UCSD-AML1 (cell line): ENCODE results near the gene CRYGN.

Source experiments
- DNase-seq: peaks from one replicate; lab custom pipeline; 2025; ENCODE audit not compliant: unreplicated experiment; lab: John Stamatoyannopoulos, UW

The CRYGN gene

GRCh38 chr7:151427705-151428377, 12.1 kb downstream of the CRYGN start:
- DNase-seq = no peak

DNA sequence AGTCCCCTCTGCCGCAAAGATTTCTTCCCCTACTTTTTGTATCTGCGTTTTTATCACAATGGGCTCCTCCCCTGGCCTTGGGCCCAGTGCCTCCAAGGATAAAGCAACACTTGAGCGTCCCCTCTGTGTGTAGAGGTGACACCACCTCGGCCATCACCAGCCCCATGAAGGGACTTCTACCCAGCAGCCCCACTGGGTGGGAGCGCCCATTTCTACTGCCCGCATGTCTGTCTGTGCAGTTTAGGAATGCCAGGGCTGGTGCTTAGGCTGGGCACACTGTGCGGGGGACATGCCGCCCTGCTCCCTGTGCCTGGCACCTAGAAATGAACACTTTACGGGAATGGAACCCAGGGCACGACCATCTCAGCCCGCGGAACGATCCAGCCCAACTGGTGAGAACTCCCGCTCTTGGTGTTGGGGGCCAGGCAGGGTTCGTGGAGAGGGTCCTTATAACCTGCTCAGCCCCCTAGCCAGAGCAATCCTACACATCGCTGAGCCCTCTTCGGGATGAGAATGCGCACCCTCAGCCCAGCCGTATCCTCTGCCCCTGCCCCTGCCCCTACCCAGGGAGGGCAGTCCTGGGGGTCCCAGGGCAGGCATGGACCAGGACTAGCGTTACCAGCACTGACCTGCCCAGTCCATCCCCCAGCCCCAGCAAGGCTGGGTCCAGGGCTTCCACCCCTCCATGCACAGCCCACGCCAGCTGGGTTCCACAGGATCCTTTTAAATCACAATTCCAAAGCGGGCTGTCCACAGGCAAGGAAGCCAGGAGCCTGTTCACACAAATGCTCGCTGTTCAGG, 12.8 kb downstream of the CRYGN start:
- no peak for DNase-seq

GRCh38 chr7:151426441-151426903, 13.5 kb downstream of the CRYGN start:
- no peak for DNase-seq

DNA sequence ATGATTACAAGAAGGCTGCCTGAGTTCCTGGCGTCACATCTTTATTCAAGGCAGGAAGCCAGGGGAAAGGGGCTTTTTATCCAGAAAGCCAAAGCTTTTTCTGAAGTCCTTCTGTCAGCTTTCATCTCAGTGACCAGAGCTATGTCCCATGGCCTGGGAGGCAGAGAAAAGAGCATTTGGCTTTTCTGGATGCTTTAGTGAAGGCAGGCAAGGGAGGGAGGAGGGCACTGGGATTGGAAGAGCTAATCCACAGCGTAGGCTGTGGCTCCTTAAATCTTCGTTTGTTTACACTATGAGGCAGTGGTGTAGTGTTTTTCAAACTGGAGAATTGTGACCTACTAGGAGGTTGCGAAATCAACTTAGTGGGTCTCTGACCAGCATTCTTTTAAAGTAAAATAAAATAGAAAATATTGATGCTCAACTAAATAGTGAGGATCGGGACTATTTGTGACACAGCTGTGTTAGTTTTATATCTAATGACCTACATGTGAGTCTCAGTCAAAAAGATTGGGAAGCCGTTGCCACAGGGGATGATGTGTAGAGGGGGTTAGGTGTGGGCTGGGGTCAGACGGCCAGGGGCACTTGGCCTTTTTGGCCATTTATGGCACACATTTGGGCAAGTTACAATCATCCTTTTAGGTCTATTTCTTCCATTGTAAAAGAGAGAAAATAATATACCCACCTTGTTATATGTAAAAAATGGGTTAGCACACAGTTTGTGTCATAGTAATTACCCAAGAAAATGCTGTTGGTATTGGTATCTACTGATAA, 14.1 kb downstream of the CRYGN start:
- no peak for DNase-seq

DNA sequence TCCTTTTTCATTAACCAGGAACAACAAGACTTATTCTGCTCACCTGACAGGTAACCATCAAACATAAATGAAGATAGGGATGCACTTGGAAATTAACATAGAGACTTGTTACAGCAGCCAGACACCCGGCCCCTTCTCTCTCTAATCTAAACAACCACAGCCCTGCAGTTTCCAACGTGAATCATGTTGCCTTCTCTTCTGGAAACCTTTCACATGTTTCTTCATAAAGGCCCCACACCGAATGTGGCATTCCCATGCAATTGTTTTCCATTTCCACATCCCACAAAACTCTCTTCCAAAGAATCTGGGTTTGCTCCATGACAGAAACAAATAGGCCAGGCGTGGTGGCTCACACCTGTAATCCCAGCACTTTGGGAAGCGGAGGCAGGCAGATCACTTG, 15.1 kb downstream of the CRYGN start:
- no peak for DNase-seq

DNA sequence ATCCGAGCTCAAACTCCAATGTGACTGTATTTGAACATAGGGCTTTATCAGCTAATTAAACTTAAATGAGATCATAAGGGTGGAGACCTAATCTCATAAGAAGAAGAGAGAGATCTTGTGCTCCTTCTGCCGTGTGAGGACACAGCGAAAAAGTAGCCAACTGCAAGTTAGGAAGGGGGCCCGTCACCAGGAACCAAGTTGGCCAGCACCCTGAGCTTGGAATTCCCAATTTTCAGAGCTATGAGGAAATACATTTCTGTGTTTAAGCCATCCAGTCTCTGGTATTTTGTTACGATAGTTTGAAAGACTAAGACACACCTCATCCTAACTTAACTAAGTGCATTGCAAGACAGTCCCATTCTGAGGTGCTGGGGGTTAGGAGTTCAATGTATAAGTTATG, 16.0 kb downstream of the CRYGN start:
- DNase-seq = no peak

GRCh38 chr7:151423226-151423625, 16.7 kb downstream of the CRYGN start:
- no peak for DNase-seq

- no peak for DNase-seq
These were observed 17.7 kb downstream of the CRYGN start for GRCh38 chr7:151422212-151422611.

GRCh38 chr7:151420144-151420543, 19.8 kb downstream of the CRYGN start:
- DNase-seq = no peak

- DNase-seq = no peak
These were observed 23.0 kb downstream of the CRYGN start for GRCh38 chr7:151416941-151417315.

DNA sequence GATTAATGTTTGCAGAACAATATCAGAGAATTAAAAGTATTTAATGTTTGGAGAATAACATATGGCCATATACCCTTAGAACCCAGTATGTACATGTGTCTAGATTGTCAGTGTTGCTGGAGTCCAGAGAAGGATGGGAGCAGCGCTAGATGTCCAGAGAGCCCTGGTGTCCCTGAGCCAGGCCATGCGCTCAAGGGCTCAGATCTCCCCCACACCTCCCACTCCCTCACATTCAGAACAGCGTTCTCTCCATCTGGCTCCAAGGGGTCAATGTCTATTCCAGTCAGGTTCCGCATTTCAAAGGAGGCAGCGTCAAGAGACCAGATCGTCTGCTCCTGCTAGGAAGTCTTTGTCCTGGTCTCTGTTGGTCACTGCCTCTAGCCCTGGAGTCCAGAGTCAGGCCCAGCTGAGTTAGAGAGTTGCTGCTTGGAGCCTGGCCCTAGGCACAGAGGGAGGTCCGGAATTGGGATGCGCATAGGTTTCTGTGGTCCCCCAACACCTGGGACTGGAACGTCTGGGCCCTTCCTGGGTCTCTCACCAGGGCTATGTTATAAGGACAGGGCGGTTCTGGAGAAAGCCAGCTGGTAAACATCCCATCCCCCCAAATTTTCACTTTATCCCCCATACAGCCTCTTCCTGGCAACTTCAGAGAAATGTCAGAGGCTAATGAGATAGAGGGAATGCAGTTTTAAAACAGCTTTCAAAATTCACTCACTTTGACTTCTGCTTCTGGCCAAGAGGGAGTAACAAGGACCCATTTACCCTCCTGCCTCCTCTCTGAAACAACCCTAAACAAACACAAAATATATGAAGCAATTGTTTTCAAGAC, 23.6 kb downstream of the CRYGN start:
- no peak for DNase-seq

- no peak for DNase-seq
These were observed 24.4 kb downstream of the CRYGN start for GRCh38 chr7:151415375-151416105.

GRCh38 chr7:151413241-151413640, 26.7 kb downstream of the CRYGN start:
- DNase-seq = no peak

GRCh38 chr7:151412318-151412717, 27.6 kb downstream of the CRYGN start:
- DNase-seq = no peak

GRCh38 chr7:151411551-151411950, 28.4 kb downstream of the CRYGN start:
- peak; percentile 30 for DNase-seq

DNA sequence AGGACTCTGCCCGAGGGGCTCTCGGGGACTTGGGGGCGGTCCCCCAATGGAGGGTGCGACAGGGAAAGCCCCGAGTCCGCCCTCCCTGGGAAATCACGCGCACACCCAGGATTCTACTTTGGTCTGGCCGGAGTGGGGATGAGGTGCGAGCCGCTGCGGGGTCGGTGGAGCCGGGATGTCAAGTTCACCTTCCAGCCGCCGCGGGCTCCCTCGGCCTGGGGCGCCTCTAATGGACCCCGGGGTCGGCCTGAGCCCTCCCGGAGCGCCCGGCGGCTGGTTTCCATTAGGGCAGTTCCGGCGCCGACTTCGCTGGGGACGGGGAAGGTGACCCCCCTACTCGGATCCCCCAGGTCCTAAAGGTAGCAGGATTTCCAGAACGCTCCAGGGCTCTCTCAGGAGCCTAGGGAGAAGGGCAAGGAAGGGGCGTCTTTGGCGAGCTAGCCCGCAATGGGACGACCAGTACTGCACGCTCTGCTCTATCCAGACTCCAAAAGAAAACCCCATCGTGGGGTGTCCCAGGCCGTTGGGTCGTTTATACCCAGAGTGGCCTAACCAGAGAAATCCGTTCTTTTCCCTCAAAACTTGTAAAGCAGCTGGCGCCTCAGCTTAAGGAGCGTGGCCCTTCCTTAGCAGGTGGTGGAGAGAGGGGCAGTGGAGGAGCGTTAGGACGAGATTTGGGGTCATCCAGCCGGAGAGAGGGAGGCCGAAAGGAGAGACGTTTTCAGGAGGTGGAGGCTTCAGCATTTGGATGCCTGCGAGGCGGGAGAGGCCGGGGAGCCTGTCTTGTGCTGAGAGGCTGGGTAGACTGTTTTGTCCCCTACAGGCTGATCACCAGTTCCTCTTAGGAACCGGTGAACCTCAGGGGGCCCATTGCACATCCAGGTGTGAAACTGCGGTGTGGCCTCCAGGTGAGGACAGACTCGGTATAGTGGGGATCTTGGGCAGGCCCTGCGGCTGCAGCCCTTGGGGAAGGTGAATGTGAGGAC, 29.2 kb downstream of the CRYGN start:
- no peak for DNase-seq

DNA sequence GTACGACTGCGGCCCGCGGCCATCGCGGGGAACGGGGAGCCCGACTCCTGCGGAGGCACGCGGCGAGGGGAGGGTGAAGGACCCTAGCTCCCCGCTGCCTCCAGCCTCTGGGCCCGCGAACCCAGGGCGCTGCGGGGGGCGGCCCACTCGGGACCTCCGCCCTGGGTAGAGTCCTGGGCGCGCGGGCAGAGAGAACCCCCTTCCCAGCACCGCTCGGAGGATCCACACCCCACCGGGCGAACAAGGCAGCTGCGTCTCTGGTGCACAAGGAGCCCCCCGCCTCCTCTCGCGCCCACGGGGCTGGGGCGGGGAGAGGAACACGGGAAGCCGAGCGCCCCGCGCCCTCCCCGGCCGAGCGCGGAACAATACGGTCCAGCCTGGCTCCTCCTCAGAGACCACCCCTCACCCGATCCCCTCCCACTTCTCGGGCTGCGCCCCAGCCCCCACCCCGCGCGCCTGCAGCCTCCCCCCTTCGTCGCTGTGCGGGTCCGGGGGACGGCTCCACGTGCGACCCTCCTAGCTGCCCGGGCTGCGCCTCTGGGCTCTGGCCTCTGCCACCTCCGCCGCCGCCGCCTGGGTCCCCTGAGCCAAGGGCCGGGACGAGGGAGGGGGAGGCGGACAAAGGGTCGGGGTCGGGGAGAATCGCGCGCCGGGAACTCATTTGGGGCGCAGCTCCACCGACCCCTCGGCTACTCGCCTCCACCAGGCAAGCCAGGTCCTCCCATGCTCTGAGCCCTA, 30.1 kb downstream of the CRYGN start, which contains the start of gene WDR86:
Gene WDR86 (minus strand): TSS at position 372 of the 738 bp plus-strand sequence. CDS start 449 bp downstream, outside the sequence.
- no peak for DNase-seq
